CD4-positive, alpha-beta T cell (primary cell): ENCODE measurements around the gene POU1F1. TPM values are rescaled to one million over a fixed set of nuclear protein-coding genes. Genes with fewer than 3 reads are reported as not detected.

Experiments used
- ATAC-seq: fragments of 200-7000 bp; cut with Tn5 transposase; one replicate; pipeline ENCODE4 v1.10.0; 2022; ENCODE audit warnings: mild to moderate bottlenecking; ENCODE audit not compliant: poor library complexity
- CTCF ChIA-PET: fragments of 350-600 bp; sonication (Branson Sonifier 250); formaldehyde crosslinking; loops from one replicate; lab custom pipeline; 2021; ENCODE audit warnings: antibody characterized with exemption, inconsistent platforms; lab: Charles Lee
- POLR2A ChIA-PET: fragments of 350-600 bp; sonication (Branson Sonifier 250); formaldehyde crosslinking; loops from one replicate; lab custom pipeline; 2021; ENCODE audit warnings: antibody characterized with exemption, inconsistent platforms; lab: Charles Lee
- DNase-seq, 14 experiments: peaks; one replicate each; pipeline ENCODE4 v3.0.0-alpha.2; 2013 to 2020; ENCODE audit warnings: mixed read lengths in 2 of 14
- H3K27ac ChIP-seq, 2 donors: one replicate each; pipeline versions ENCODE4 v1.5.1 to v1.7.0; 2013; ENCODE audit warnings: low read length in 2 of 2, low read depth in 1 of 2, mild to moderate bottlenecking in 1 of 2
- H3K27me3 ChIP-seq, 2 experiments: 1 replicate in 1 of 2; 2 replicates in 1 of 2; pipeline versions ENCODE4 v1.6.1 to v1.7.0; 2013; ENCODE audit warnings: low read length in 2 of 2, control low read depth in 1 of 2, mild to moderate bottlenecking in 1 of 2, moderate library complexity in 1 of 2; ENCODE audit not compliant: insufficient read depth in 2 of 2, control insufficient read depth in 1 of 2
- H3K36me3 ChIP-seq: one replicate; pipeline ENCODE4 v1.6.1; 2013; ENCODE audit warnings: low read length, control low read depth; ENCODE audit not compliant: insufficient read depth
- H3K4me1 ChIP-seq: one replicate; pipeline ENCODE4 v1.6.1; 2013; ENCODE audit warnings: low read length, control low read depth; ENCODE audit not compliant: insufficient read depth
- H3K4me3 ChIP-seq: one replicate; pipeline ENCODE4 v1.5.1; 2013; ENCODE audit warnings: mild to moderate bottlenecking, low read length, moderate library complexity
- H3K9me3 ChIP-seq, 2 experiments: 1 replicate in 1 of 2; 2 replicates in 1 of 2; pipeline versions ENCODE4 v1.6.1 to v1.7.0; 2013; ENCODE audit warnings: low read length in 2 of 2, mild to moderate bottlenecking in 2 of 2, control low read depth in 1 of 2, moderate library complexity in 1 of 2; ENCODE audit not compliant: control insufficient read depth in 1 of 2, insufficient read depth in 1 of 2
- H3K27ac Mint-ChIP-seq: one replicate; pipeline ENCODE4 v1.8.0; 2020; ENCODE audit warnings: mixed read lengths
- H3K27me3 Mint-ChIP-seq: one replicate; pipeline ENCODE4 v1.8.0; 2021; ENCODE audit warnings: mixed read lengths
- H3K36me3 Mint-ChIP-seq: one replicate; pipeline ENCODE4 v1.8.0; 2021; ENCODE audit warnings: low read depth, mixed read lengths
- H3K4me1 Mint-ChIP-seq: one replicate; pipeline ENCODE4 v1.8.0; 2021; ENCODE audit warnings: low read depth, mixed read lengths
- H3K4me3 Mint-ChIP-seq: one replicate; pipeline ENCODE4 v1.8.0; 2020; ENCODE audit warnings: mild to moderate bottlenecking, mixed read lengths
- H3K9me3 Mint-ChIP-seq: one replicate; pipeline ENCODE4 v1.8.0; 2020; ENCODE audit warnings: mixed read lengths
- intact Hi-C, 2 experiments: fragments of 100-400 bp; cut with DNase I in 1 of 2; cut with micrococcal nuclease in 1 of 2; formaldehyde crosslinking; loops; one replicate each; pipeline versions ENCODE4 v1.15.1 to v1.9.0; 2023 to 2025; cut with DNase I, micrococcal nuclease
- total RNA-seq, 174 experiments: library from RNA in 2 of 174; stranded (reverse) in 2 of 174; gene quantifications; one replicate each; pipeline ENCODE4 v1.2.3 and lab custom pipeline; 2021 to 2026
- TF ChIP-seq, protein P1 (sequence below): fragments of 200-600 bp; IDR thresholded peaks from one replicate; pipeline ENCODE4 v1.8.0; 2022; ENCODE audit warnings: antibody characterized with exemption, mild to moderate bottlenecking

Gene POU1F1
- total RNA-seq, 2 experiments from 2014 or later: not detected

DNA sequence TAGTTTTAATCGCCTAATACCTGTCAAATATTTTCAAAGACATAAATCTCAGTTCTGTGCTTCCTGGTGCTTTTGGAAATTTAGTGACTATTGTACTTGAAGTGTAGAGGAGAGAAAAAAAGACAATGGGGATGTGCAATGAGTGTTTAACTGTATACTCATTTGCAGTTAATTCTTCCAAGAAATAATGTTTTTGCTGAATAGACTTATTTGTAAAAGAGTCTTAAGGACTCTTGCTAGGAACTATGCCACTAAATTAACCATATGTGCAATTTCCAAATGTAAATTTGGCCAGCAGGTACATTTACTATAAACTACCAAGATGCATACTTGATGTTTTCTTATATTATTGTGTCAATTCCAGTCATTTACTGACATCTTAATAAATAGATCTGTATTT lies 47.3 kb downstream of the POU1F1 start:
- TF ChIP-seq, protein P1, sequence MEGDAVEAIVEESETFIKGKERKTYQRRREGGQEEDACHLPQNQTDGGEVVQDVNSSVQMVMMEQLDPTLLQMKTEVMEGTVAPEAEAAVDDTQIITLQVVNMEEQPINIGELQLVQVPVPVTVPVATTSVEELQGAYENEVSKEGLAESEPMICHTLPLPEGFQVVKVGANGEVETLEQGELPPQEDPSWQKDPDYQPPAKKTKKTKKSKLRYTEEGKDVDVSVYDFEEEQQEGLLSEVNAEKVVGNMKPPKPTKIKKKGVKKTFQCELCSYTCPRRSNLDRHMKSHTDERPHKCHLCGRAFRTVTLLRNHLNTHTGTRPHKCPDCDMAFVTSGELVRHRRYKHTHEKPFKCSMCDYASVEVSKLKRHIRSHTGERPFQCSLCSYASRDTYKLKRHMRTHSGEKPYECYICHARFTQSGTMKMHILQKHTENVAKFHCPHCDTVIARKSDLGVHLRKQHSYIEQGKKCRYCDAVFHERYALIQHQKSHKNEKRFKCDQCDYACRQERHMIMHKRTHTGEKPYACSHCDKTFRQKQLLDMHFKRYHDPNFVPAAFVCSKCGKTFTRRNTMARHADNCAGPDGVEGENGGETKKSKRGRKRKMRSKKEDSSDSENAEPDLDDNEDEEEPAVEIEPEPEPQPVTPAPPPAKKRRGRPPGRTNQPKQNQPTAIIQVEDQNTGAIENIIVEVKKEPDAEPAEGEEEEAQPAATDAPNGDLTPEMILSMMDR: no peak
- Mint-ChIP-seq H3K27me3 (peaks cover 4% of the 10 kb centered on the region), H3K9me3 (no peaks in the 10 kb centered on the region), H3K4me3 (peak overlapping the region; percentile 97), H3K36me3 (peaks cover 18% of the 10 kb centered on the region), H3K27ac (no peak overlapping the region), H3K4me1 (peaks cover 71% of the 10 kb centered on the region)
- Histone ChIP-seq H3K4me3 (no peak overlapping the region), H3K27me3 (no peaks in the 10 kb centered on the region), H3K27ac (no peak overlapping the region), H3K4me1 (peaks cover 9% of the 10 kb centered on the region), H3K36me3 (peaks cover 7% of the 10 kb centered on the region), H3K9me3 (no peaks in the 10 kb centered on the region)
- ATAC-seq: no peak
- intact Hi-C loops: loop anchor here in 1 of 2 experiments (2.0 to 5.0 kb wide), 2 partner anchors 830 to 918 kb away; partner anchors contain the start of genes C3orf38, CGGBP1 and ZNF654
- ChIA-PET POLR2A (no interaction called here), CTCF (no interaction called here)
- no peak for DNase-seq

- ATAC-seq (no peak), DNase-seq (no peak)
- H3K9me3 ChIP-seq: no peaks in the 10 kb centered on the region
- H3K36me3 ChIP-seq: peaks cover 7% of the 10 kb centered on the region
- peaks cover 5% of the 10 kb centered on the region for H3K27me3 Mint-ChIP-seq
- CTCF ChIA-PET: no interaction called here
- no peak overlapping the region for H3K27ac ChIP-seq
- no peaks in the 10 kb centered on the region for H3K27me3 ChIP-seq
- peak overlapping the region; percentile 93 for H3K27ac Mint-ChIP-seq
- H3K9me3 Mint-ChIP-seq: no peaks in the 10 kb centered on the region
- H3K4me3 Mint-ChIP-seq: peak overlapping the region; percentile 97
- intact Hi-C loops: loop anchor here in 1 of 2 experiments (2.0 to 5.0 kb wide), 2 partner anchors 830 to 919 kb away; partner anchors contain the start of genes C3orf38, CGGBP1 and ZNF654
- H3K4me1 ChIP-seq: peaks cover 9% of the 10 kb centered on the region
- TF ChIP-seq, protein P1: no peak
- POLR2A ChIA-PET: interaction anchor here (1.0 kb wide), 1 partner anchor 826 kb away, joined by 4 read pairs; no protein-coding TSS in a partner anchor
- H3K4me3 ChIP-seq: peak overlapping the region; percentile 90
- H3K4me1 Mint-ChIP-seq: peaks cover 63% of the 10 kb centered on the region
- H3K36me3 Mint-ChIP-seq: peaks cover 18% of the 10 kb centered on the region
Observed at GRCh38 chr3:87228316-87228715, 48.1 kb downstream of the POU1F1 start.

DNA sequence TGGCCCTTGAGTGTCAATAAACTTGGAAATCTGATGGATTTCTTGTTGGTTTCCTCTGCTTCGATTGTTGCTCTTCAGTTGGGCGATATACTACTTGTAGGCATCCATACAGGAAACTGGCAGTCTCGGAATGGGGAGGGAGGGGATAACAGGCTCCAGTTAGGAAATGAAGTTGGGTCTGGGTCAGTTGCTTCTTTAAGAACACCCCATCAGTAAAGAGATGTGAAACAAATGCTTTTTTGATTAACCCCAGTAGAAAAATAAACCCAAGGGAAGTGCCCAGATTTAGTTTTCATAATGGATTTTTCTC lies 48.6 kb downstream of the POU1F1 start:
- Histone ChIP-seq H3K9me3 (no peaks in the 10 kb centered on the region), H3K36me3 (peaks cover 7% of the 10 kb centered on the region), H3K27me3 (peaks cover 0 to 3% of the 10 kb centered on the region in 2 experiments), H3K4me3 (peak overlapping the region; percentile 90), H3K27ac (peak overlapping the region; percentile 65 to 85), H3K4me1 (peaks cover 9% of the 10 kb centered on the region)
- TF ChIP-seq, protein P1: no peak
- intact Hi-C loops: loop anchor here in 1 of 2 experiments (2.0 to 5.0 kb wide), 2 partner anchors 831 to 920 kb away; partner anchors contain the start of genes C3orf38, CGGBP1 and ZNF654
- Mint-ChIP-seq H3K9me3 (peaks cover 2% of the 10 kb centered on the region), H3K4me3 (peak overlapping the region; percentile 97), H3K27me3 (peaks cover 8% of the 10 kb centered on the region), H3K36me3 (peaks cover 18% of the 10 kb centered on the region), H3K27ac (peak overlapping the region; percentile 93), H3K4me1 (peaks cover 58% of the 10 kb centered on the region)
- ATAC-seq: no peak
- no peak for DNase-seq
- CTCF ChIA-PET: no interaction called here
- POLR2A ChIA-PET: interaction anchor here (1.0 to 1.5 kb wide), 4 partner anchors 31 to 923 kb away, joined by 3 to 12 read pairs (median 4); partner anchors contain the start of genes C3orf38 and ZNF654
